Peyer's patch (tissue), 4 donors: Measurements from ENCODE around the gene IAPP. TPM values are rescaled to one million over a fixed set of nuclear protein-coding genes. Genes with fewer than 3 reads are reported as not detected.
"Not testable (repeated sequence)": the region's sequence is repeated elsewhere in the genome, so short reads cannot be mapped to it uniquely, and the experiment has no call there.

Experiments used
- DNase-seq, 3 donors: peaks; one replicate each; pipeline ENCODE4 v3.0.0-alpha.2; 2017 to 2019
- H3K27ac ChIP-seq, 4 donors: fragments of 200-600 bp; sonication (generic); one replicate each; pipeline ENCODE4 v1.5.1; 2016 to 2019
- H3K27me3 ChIP-seq, 2 donors: fragments of 200-600 bp; sonication (generic); one replicate each; pipeline ENCODE4 v1.5.1; 2019
- H3K36me3 ChIP-seq, 3 donors: fragments of 200-600 bp; sonication (generic); one replicate each; pipeline ENCODE4 v1.5.1; 2016 to 2019
- H3K4me1 ChIP-seq, 4 donors: fragments of 200-600 bp; sonication (generic); one replicate each; pipeline ENCODE4 v1.5.1; 2016 to 2019
- H3K4me3 ChIP-seq, 4 donors: fragments of 200-600 bp; sonication (generic); 1 replicate in 3 of 4; 2 replicates in 1 of 4; pipeline ENCODE4 v1.5.1; 2016 to 2019; ENCODE audit warnings: mild to moderate bottlenecking in 1 of 4
- H3K9me3 ChIP-seq, 4 donors: fragments of 200-600 bp; sonication (generic); one replicate each; pipeline ENCODE4 v1.5.1; 2016 to 2019; ENCODE audit warnings: mild to moderate bottlenecking in 1 of 4
- CTCF ChIP-seq, 6 experiments: fragments of 450-650 bp in 4 of 6; fragments of 200-600 bp in 2 of 6; sonication (generic) in 1 of 6; IDR thresholded peaks; one replicate each; pipeline ENCODE4 v1.5.1; 2017 to 2019; ENCODE audit warnings: antibody characterized with exemption in 6 of 6, mild to moderate bottlenecking in 3 of 6, moderate library complexity in 1 of 6
- POLR2A ChIP-seq, 2 donors: fragments of 450-650 bp; IDR thresholded peaks; one replicate each; pipeline ENCODE4 v1.5.1; 2017; ENCODE audit warnings: antibody characterized with exemption in 2 of 2, mild to moderate bottlenecking in 2 of 2, moderate library complexity in 2 of 2
- total RNA-seq, 4 donors: library from RNA; depleted of rRNA; stranded (reverse); fragments of >200 nt; gene quantifications; one replicate each; pipeline ENCODE4 v1.1.0, GENCODE V29; 2016

IAPP gene
- total RNA-seq, 4 donors from 2014 or later, result not detected

DNA sequence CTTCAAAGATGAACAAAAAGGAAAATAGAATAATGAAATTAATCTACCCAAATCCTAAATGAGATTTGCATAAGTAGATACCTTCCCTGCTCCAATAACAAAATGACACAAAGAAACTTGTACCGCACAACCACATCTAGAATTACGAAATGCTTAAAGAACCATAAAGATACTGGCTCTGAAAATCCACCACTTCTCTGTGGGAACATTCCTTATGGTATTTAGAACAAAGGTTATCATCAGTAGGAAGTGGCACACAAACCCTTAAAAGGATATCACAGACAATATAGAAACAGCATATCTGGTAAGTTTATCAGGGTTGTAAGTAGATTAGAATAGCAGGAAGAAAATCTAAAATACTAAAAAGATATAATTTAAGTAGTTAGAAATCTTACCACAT is 11.6 kb downstream of the IAPP start:
- Histone ChIP-seq H3K27ac (no peak overlapping the region), H3K4me3 (no peak overlapping the region), H3K4me1 (no peaks in the 10 kb centered on the region), H3K9me3 (no peaks in the 10 kb centered on the region), H3K27me3 (no peaks in the 10 kb centered on the region), H3K36me3 (no peaks in the 10 kb centered on the region)
- TF ChIP-seq POLR2A (IDR thresholded peaks at IDR 0.05) (no peak), CTCF (IDR thresholded peaks at IDR 0.05) (no peak)
- DNase-seq, result no peak

DNA sequence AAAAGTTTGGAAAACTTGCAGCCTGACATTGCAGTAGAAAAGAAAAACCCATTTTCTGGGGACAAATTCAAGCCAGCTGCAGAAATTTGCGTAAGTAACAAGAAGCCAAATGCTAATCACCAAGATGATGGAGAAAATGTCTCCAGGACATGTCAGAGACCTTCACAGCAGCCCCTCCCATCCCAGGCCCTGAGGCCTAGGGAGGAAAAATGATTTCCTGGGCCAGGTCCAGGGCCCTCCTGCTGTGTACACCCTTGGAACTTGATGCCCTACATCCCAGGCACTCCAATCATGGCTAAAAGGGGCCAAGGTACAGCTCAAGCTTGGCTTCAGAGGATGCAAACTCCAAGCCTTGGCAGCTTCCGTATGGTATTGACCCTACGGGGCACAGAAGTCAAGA is 14.5 kb downstream of the IAPP start:
- TF ChIP-seq CTCF (IDR thresholded peaks at IDR 0.05) (no peak), POLR2A (IDR thresholded peaks at IDR 0.05) (no peak)
- H3K9me3 ChIP-seq, result no peaks in the 10 kb centered on the region
- H3K4me1 ChIP-seq, result no peaks in the 10 kb centered on the region
- no peaks in the 10 kb centered on the region for H3K36me3 ChIP-seq
- H3K27me3 ChIP-seq, result no peaks in the 10 kb centered on the region
- no peak for DNase-seq
- H3K27ac ChIP-seq, result no peak overlapping the region
- H3K4me3 ChIP-seq, result no peak overlapping the region

GRCh38 chr12:21392384-21392783 is 19.7 kb downstream of the IAPP start:
- Histone ChIP-seq H3K27me3 (no peaks in the 10 kb centered on the region), H3K36me3 (no peaks in the 10 kb centered on the region), H3K4me3 (no peak overlapping the region), H3K9me3 (no peaks in the 10 kb centered on the region), H3K4me1 (no peaks in the 10 kb centered on the region), H3K27ac (no peak overlapping the region)
- DNase-seq, result no peak
- TF ChIP-seq CTCF (IDR thresholded peaks at IDR 0.05) (no peak), POLR2A (IDR thresholded peaks at IDR 0.05) (no peak)

GRCh38 chr12:21394828-21395626 is 22.3 kb downstream of the IAPP start:
- not testable (repeated sequence) for H3K36me3 ChIP-seq, DNase-seq, H3K27ac ChIP-seq, H3K4me1 ChIP-seq, H3K27me3 ChIP-seq, H3K4me3 ChIP-seq, H3K9me3 ChIP-seq

GRCh38 chr12:21413369-21414277 is 40.9 kb downstream of the IAPP start:
- Histone ChIP-seq H3K36me3 (no peaks in the 10 kb centered on the region), H3K27me3 (no peaks in the 10 kb centered on the region), H3K4me1 (no peaks in the 10 kb centered on the region), H3K4me3 (no peak overlapping the region), H3K9me3 (no peaks in the 10 kb centered on the region), H3K27ac (no peak overlapping the region)
- DNase-seq, result no peak
- no peak for TF ChIP-seq CTCF (IDR thresholded peaks at IDR 0.05)
- no peak for TF ChIP-seq POLR2A (IDR thresholded peaks at IDR 0.05)

- Histone ChIP-seq H3K27ac (no peak overlapping the region), H3K4me1 (no peaks in the 10 kb centered on the region), H3K36me3 (no peaks in the 10 kb centered on the region), H3K4me3 (no peak overlapping the region), H3K9me3 (no peaks in the 10 kb centered on the region), H3K27me3 (no peaks in the 10 kb centered on the region)
- TF ChIP-seq CTCF (IDR thresholded peaks at IDR 0.05) (no peak), POLR2A (IDR thresholded peaks at IDR 0.05) (no peak)
- DNase-seq, result no peak
Observed at GRCh38 chr12:21416511-21417121, 43.9 kb downstream of the IAPP start.

DNA sequence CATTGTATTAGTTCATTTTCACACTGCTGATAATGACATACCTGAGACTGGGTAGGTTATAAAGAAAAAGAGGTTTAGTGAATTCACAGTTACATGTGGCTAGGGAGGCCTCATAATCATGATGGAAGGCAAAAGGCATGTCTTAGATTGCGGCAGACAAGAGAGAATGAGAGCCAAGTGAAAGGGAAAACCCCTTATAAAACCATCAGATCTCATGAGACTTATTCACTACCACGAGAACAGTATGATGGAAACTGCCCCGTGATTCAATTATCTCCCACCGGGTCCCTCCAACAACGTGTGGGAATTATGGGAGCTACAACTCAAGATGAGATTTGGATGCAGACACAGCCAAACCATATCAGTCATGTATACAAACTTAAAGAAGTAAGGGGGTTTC is 45.7 kb downstream of the IAPP start:
- H3K9me3 ChIP-seq, H3K4me1 ChIP-seq, H3K36me3 ChIP-seq, H3K27ac ChIP-seq, DNase-seq, H3K4me3 ChIP-seq, H3K27me3 ChIP-seq: not testable (repeated sequence)

DNA sequence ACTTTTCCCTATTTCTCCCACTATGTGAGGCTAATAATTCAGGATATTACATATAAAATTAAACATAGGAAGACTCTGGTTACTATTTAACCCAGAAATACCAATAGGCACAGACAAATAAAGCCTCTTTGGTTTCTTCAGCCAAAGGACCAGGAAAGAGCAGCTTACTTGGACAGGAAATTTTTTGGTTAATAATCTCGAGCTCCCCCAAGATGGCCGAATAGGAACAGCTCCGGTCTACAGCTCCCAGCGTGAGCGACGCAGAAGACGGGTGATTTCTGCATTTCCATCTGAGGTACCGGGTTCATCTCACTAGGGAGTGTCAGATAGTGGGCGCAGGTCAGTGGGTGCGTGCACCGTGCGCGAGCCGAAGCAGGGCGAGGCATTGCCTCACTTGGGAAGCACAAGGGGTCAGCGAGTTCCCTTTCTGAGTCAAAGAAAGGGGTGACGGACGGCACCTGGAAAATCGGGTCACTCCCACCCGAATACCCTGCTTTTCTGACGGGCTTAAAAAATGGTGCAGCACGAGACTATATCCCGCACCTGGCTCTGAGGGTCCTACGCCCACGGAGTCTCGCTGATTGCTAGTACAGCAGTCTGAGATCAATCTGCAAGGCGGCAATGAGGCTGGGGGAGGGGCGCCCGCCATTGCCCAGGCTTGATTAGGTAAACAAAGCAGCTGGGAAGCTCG is 46.5 kb downstream of the IAPP start:
- H3K4me3 ChIP-seq, DNase-seq, H3K36me3 ChIP-seq, H3K4me1 ChIP-seq, H3K27ac ChIP-seq, H3K27me3 ChIP-seq, H3K9me3 ChIP-seq: not testable (repeated sequence)
